Thoracic aorta (tissue), 2 donors: ENCODE data around the gene GSG1L. TPM values are rescaled to one million over a fixed set of nuclear protein-coding genes. Genes with fewer than 3 reads are reported as not detected.

ENCODE experiments used
- ATAC-seq: fragments of 150-250 bp; one replicate; pipeline ENCODE4 v1.8.0; 2017; ENCODE audit warnings: low read depth; ENCODE audit not compliant: insufficient number of reproducible peaks, low FRiP score
- DNase-seq: peaks from one replicate; pipeline ENCODE4 v3.0.0-alpha.2; 2020; ENCODE audit warnings: low spot score
- H3K27ac ChIP-seq, 2 donors: fragments of 200-600 bp; sonication (generic); 1 replicate in 1 of 2; 2 replicates in 1 of 2; pipeline ENCODE4 v1.5.1; 2016; ENCODE audit warnings: mild to moderate bottlenecking in 2 of 2, moderate library complexity in 2 of 2
- H3K27me3 ChIP-seq: fragments of 200-600 bp; sonication (generic); replicated peaks from 2 replicates; pipeline ENCODE4 v1.6.0; 2016; ENCODE audit warnings: mild to moderate bottlenecking; ENCODE audit not compliant: insufficient read depth
- H3K36me3 ChIP-seq: fragments of 200-600 bp; sonication (generic); one replicate; pipeline ENCODE4 v1.5.1; 2016
- H3K4me1 ChIP-seq, 2 donors: fragments of 200-600 bp; sonication (generic); 1 replicate in 1 of 2; 2 replicates in 1 of 2; pipeline versions ENCODE4 v1.5.1 to v1.6.0; 2016; ENCODE audit warnings: low read depth in 2 of 2, mild to moderate bottlenecking in 1 of 2; ENCODE audit not compliant: control insufficient read depth in 1 of 2
- H3K4me3 ChIP-seq: fragments of 200-600 bp; sonication (generic); 2 replicates; pipeline ENCODE4 v1.5.1; 2016; ENCODE audit warnings: mild to moderate bottlenecking
- H3K9me3 ChIP-seq: fragments of 200-600 bp; sonication (generic); 2 replicates; pipeline ENCODE4 v1.5.1; 2016
- CTCF ChIP-seq: fragments of 200-600 bp; sonication (generic); IDR thresholded peaks from one replicate; pipeline ENCODE4 v1.5.1; 2019; ENCODE audit warnings: antibody characterized with exemption
- total RNA-seq, 2 donors: library from RNA; depleted of rRNA; stranded (reverse); fragments of >200 nt; gene quantifications; one replicate each; pipeline versions ENCODE4 v1.1.0 to v1.2.3, GENCODE V29; 2016

Gene GSG1L
- total RNA-seq, 2 donors from 2014 or later: 5.3 to 5.9 TPM

GRCh38 chr16:27906883-27907282 lies 156.6 kb downstream of the GSG1L start:
- no peak for ATAC-seq
- Histone ChIP-seq H3K36me3 (no peaks in the 10 kb centered on the region), H3K27me3 (no peaks in the 10 kb centered on the region), H3K27ac (no peak overlapping the region), H3K9me3 (no peaks in the 10 kb centered on the region), H3K4me3 (no peak overlapping the region), H3K4me1 (no peaks in the 10 kb centered on the region)
- DNase-seq: no peak
- TF ChIP-seq CTCF: no peak

- H3K9me3 ChIP-seq: no peaks in the 10 kb centered on the region
- DNase-seq: no peak
- ATAC-seq: no peak
- H3K27me3 ChIP-seq: no peaks in the 10 kb centered on the region
- no peak for TF ChIP-seq CTCF
- no peak overlapping the region for H3K4me3 ChIP-seq
- no peaks in the 10 kb centered on the region for H3K4me1 ChIP-seq
- no peak overlapping the region for H3K27ac ChIP-seq
- no peaks in the 10 kb centered on the region for H3K36me3 ChIP-seq
Measured at GRCh38 chr16:27903046-27903655, 160.4 kb downstream of the GSG1L start.

GRCh38 chr16:27902551-27902950 lies 161.0 kb downstream of the GSG1L start:
- no peak for TF ChIP-seq CTCF
- no peaks in the 10 kb centered on the region for H3K27me3 ChIP-seq
- H3K9me3 ChIP-seq: no peaks in the 10 kb centered on the region
- H3K4me3 ChIP-seq: no peak overlapping the region
- no peak for DNase-seq
- H3K27ac ChIP-seq: no peak overlapping the region
- no peaks in the 10 kb centered on the region for H3K4me1 ChIP-seq
- ATAC-seq: no peak
- H3K36me3 ChIP-seq: no peaks in the 10 kb centered on the region

GRCh38 chr16:27901956-27902355 lies 161.6 kb downstream of the GSG1L start:
- Histone ChIP-seq H3K36me3 (no peaks in the 10 kb centered on the region), H3K4me1 (no peaks in the 10 kb centered on the region), H3K9me3 (no peaks in the 10 kb centered on the region), H3K4me3 (no peak overlapping the region), H3K27ac (no peak overlapping the region), H3K27me3 (no peaks in the 10 kb centered on the region)
- TF ChIP-seq CTCF: no peak
- no peak for DNase-seq
- no peak for ATAC-seq

GRCh38 chr16:27899736-27900135 lies 163.8 kb downstream of the GSG1L start:
- TF ChIP-seq CTCF: no peak
- ATAC-seq (no peak), DNase-seq (no peak)

More at GRCh38 chr16:27899736-27900135, 163.8 kb downstream of the GSG1L start:
- Histone ChIP-seq H3K4me1 (no peaks in the 10 kb centered on the region), H3K27me3 (no peaks in the 10 kb centered on the region), H3K9me3 (no peaks in the 10 kb centered on the region), H3K27ac (no peak overlapping the region), H3K36me3 (no peaks in the 10 kb centered on the region), H3K4me3 (no peak overlapping the region)
